HepG2 (cell line): ENCODE measurements around the gene TBC1D1. TPM values are rescaled to one million over a fixed set of nuclear protein-coding genes. Genes with fewer than 3 reads are reported as not detected.

ENCODE experiments used
- BRD4 ChIP-seq: sonication (generic); formaldehyde crosslinking; IDR thresholded peaks from 2 replicates; pipeline ENCODE4 v1.4.0; 2020; ENCODE audit warnings: missing genetic modification reagents
- CBX5 ChIP-seq: sonication (generic); formaldehyde crosslinking; IDR thresholded peaks from 2 replicates; pipeline ENCODE4 v1.4.0; 2020; ENCODE audit warnings: missing genetic modification reagents, borderline replicate concordance
- HOXA9 ChIP-seq: sonication (generic); formaldehyde crosslinking; IDR thresholded peaks from 2 replicates; pipeline ENCODE4 v1.8.1; 2022; ENCODE audit warnings: missing genetic modification reagents, mild to moderate bottlenecking, moderate library complexity, borderline replicate concordance
- ISL2 ChIP-seq: sonication (generic); formaldehyde crosslinking; IDR thresholded peaks from 2 replicates; pipeline ENCODE4 v1.5.0; 2020; ENCODE audit warnings: missing genetic modification reagents
- NONO ChIP-seq, 2 experiments: fragments of 450-650 bp in 1 of 2; sonication (generic) in 1 of 2; formaldehyde crosslinking in 1 of 2; IDR thresholded peaks in 1 of 2; conservative IDR thresholded peaks in 1 of 2; 2 replicates each; pipeline versions ENCODE4 v1.6.1 to v1.8.0; 2017 to 2022; ENCODE audit warnings: mild to moderate bottlenecking in 1 of 2, missing genetic modification reagents in 1 of 2, moderate library complexity in 1 of 2
- PAX8 ChIP-seq: sonication (generic); formaldehyde crosslinking; IDR thresholded peaks from 2 replicates; pipeline ENCODE4 v1.8.0; 2022; ENCODE audit warnings: mild to moderate bottlenecking, missing genetic modification reagents, borderline replicate concordance
- PCBP2 ChIP-seq: fragments of 200-400 bp; formaldehyde crosslinking; optimal IDR thresholded peaks from 2 replicates; pipeline ENCODE3; 2018; ENCODE audit warnings: low read length, low read depth; ENCODE audit not compliant: poor library complexity, severe bottlenecking
- RBM39 ChIP-seq: fragments of 200-400 bp; formaldehyde crosslinking; IDR thresholded peaks from one replicate; pipeline ENCODE4 v1.6.1; 2018; ENCODE audit warnings: antibody characterized with exemption, mild to moderate bottlenecking, low read depth, low read length; ENCODE audit not compliant: poor library complexity, severe bottlenecking
- SALL1 ChIP-seq: sonication (generic); formaldehyde crosslinking; IDR thresholded peaks from 2 replicates; pipeline ENCODE4 v1.8.0; 2022; ENCODE audit warnings: mild to moderate bottlenecking, missing genetic modification reagents
- SP1 ChIP-seq, 2 experiments: fragments of 450-650 bp in 1 of 2; sonication (generic) in 1 of 2; formaldehyde crosslinking in 1 of 2; IDR thresholded peaks; 2 replicates each; pipeline versions ENCODE4 v1.4.0 to v1.6.1; 2016 to 2020; ENCODE audit warnings: missing genetic modification reagents in 1 of 2
- STAT6 ChIP-seq: sonication (generic); formaldehyde crosslinking; IDR thresholded peaks from 2 replicates; pipeline ENCODE4 v1.4.0; 2020; ENCODE audit warnings: missing genetic modification reagents, mild to moderate bottlenecking, borderline replicate concordance
- TARDBP ChIP-seq: sonication (generic); formaldehyde crosslinking; IDR thresholded peaks from 2 replicates; pipeline ENCODE4 v1.8.0; 2022; ENCODE audit warnings: mild to moderate bottlenecking, missing genetic modification reagents
- TBX3 ChIP-seq: fragments of 450-650 bp; IDR thresholded peaks from 2 replicates; pipeline ENCODE4 v1.6.1; 2017; ENCODE audit warnings: antibody characterized with exemption, mild to moderate bottlenecking, inconsistent platforms, borderline replicate concordance
- ZBTB3 ChIP-seq: sonication (generic); formaldehyde crosslinking; IDR thresholded peaks from 2 replicates; pipeline ENCODE4 v1.4.0; 2020; ENCODE audit warnings: low read depth, mild to moderate bottlenecking, moderate library complexity, missing genetic modification reagents, borderline replicate concordance
- ZFP62 ChIP-seq: sonication (generic); formaldehyde crosslinking; IDR thresholded peaks from 2 replicates; pipeline ENCODE4 v1.4.0; 2020; ENCODE audit warnings: missing genetic modification reagents
- ZNF160 ChIP-seq: sonication (generic); formaldehyde crosslinking; IDR thresholded peaks from 2 replicates; pipeline ENCODE4 v1.8.0; 2022; ENCODE audit warnings: mild to moderate bottlenecking, inconsistent platforms, missing genetic modification reagents
- ZNF383 ChIP-seq: sonication (generic); formaldehyde crosslinking; IDR thresholded peaks from 2 replicates; pipeline ENCODE4 v1.4.0; 2020; ENCODE audit warnings: missing genetic modification reagents, mild to moderate bottlenecking, borderline replicate concordance
- ZNF629 ChIP-seq: sonication (generic); formaldehyde crosslinking; conservative IDR thresholded peaks from 2 replicates; pipeline ENCODE4 v1.5.0; 2020; ENCODE audit warnings: missing genetic modification reagents
- ZNF75D ChIP-seq: sonication (generic); formaldehyde crosslinking; IDR thresholded peaks from 2 replicates; pipeline ENCODE4 v1.8.1; 2023; ENCODE audit warnings: missing genetic modification reagents, mild to moderate bottlenecking, borderline replicate concordance
- ZNF776 ChIP-seq: sonication (generic); formaldehyde crosslinking; IDR thresholded peaks from 2 replicates; pipeline ENCODE4 v1.4.0; 2020; ENCODE audit warnings: mild to moderate bottlenecking, missing genetic modification reagents
- ZNF777 ChIP-seq: sonication (generic); formaldehyde crosslinking; IDR thresholded peaks from 2 replicates; pipeline ENCODE4 v1.4.0; 2020; ENCODE audit warnings: missing genetic modification reagents
- ZSCAN29 ChIP-seq: sonication (generic); formaldehyde crosslinking; conservative IDR thresholded peaks from 2 replicates; pipeline ENCODE4 v1.4.0; 2020; ENCODE audit warnings: mild to moderate bottlenecking, missing genetic modification reagents
- polyA plus RNA-seq, 8 experiments: library from polyadenylated mRNA; depleted of rRNA in 3 of 8; stranded (reverse) in 7 of 8; unstranded in 1 of 8; fragments of >200 nt; fragmentation: Illumina TruSeq in 4 of 8; extraction: Trizol in 4 of 8; gene quantifications; 2 replicates each; pipeline versions ENCODE4 v1.2.1 to v1.2.3, GENCODE V29; 2011 to 2016; ENCODE audit warnings: low read depth in 4 of 8, missing spikeins in 1 of 8, mixed read lengths in 1 of 8; ENCODE audit not compliant: insufficient read depth in 1 of 8
- total RNA-seq, 5 experiments: library from RNA; depleted of rRNA; stranded (reverse); fragments of >200 nt; fragmentation: Illumina TruSeq; extraction: Trizol; gene quantifications; 2 replicates each; pipeline ENCODE4 v1.2.3, GENCODE V29; 2016; ENCODE audit warnings: low read depth in 1 of 5
- TF ChIP-seq, protein P1 (sequence below): sonication (generic); formaldehyde crosslinking; IDR thresholded peaks from 2 replicates; pipeline ENCODE4 v1.8.1; 2023; ENCODE audit warnings: mild to moderate bottlenecking, missing genetic modification reagents, borderline replicate concordance
- TF ChIP-seq, protein P2 (sequence below): sonication (generic); formaldehyde crosslinking; conservative IDR thresholded peaks from 2 replicates; pipeline ENCODE4 v1.8.1; 2023; ENCODE audit warnings: missing genetic modification reagents

TBC1D1 gene
- total and polyA plus RNA-seq, 2 of the 13 experiments (the other 11 are each of a cell fraction or from before 2014, with no cell fraction given), result 37.3 to 62.8 TPM

- no peak for TF ChIP-seq ZBTB3 (CRISPR knock-in tag)
- TF ChIP-seq ZNF629 (CRISPR knock-in tag), result no peak
- no peak for TF ChIP-seq ZNF383 (CRISPR knock-in tag)
- no peak for TF ChIP-seq ZSCAN29 (CRISPR knock-in tag)
- TF ChIP-seq SALL1 (CRISPR knock-in tag), result peak; percentile 25; the same call in 1 of the 2 replicates
- TF ChIP-seq, protein P1, sequence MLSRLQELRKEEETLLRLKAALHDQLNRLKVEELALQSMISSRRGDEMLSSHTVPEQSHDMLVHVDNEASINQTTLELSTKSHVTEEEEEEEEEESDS (CRISPR knock-in tag), result no peak
- TF ChIP-seq HOXA9 (CRISPR knock-in tag), result no peak
- no peak for TF ChIP-seq ZNF777 (CRISPR knock-in tag)
- TF ChIP-seq, protein P2, sequence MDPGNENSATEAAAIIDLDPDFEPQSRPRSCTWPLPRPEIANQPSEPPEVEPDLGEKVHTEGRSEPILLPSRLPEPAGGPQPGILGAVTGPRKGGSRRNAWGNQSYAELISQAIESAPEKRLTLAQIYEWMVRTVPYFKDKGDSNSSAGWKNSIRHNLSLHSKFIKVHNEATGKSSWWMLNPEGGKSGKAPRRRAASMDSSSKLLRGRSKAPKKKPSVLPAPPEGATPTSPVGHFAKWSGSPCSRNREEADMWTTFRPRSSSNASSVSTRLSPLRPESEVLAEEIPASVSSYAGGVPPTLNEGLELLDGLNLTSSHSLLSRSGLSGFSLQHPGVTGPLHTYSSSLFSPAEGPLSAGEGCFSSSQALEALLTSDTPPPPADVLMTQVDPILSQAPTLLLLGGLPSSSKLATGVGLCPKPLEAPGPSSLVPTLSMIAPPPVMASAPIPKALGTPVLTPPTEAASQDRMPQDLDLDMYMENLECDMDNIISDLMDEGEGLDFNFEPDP (CRISPR knock-in tag), result 0 out of 2 replicates have a peak, but pooled peaks have one; percentile 46
- no peak for TF ChIP-seq SP1 (IDR thresholded peaks at IDR 0.05)
- TF ChIP-seq SP1 (CRISPR knock-in tag; IDR thresholded peaks at IDR 0.05), result no peak
- TF ChIP-seq ZNF776 (CRISPR knock-in tag), result no peak
- no peak for TF ChIP-seq ZNF160 (CRISPR knock-in tag)
- TF ChIP-seq ZFP62 (CRISPR knock-in tag), result no peak
- TF ChIP-seq BRD4 (CRISPR knock-in tag), result 0 out of 2 replicates have a peak, but pooled peaks have one; percentile 26
- TF ChIP-seq ZNF75D (CRISPR knock-in tag), result no peak
- TF ChIP-seq TARDBP (CRISPR knock-in tag), result 0 out of 2 replicates have a peak, but pooled peaks have one; percentile 24
- TF ChIP-seq NONO (IDR thresholded peaks at IDR 0.05), result no peak
- no peak for TF ChIP-seq NONO (CRISPR knock-in tag; conservative IDR thresholded peaks at IDR 0.05)
- TF ChIP-seq PCBP2, result no peak
- TF ChIP-seq CBX5 (CRISPR knock-in tag), result no peak
- TF ChIP-seq PAX8 (CRISPR knock-in tag), result no peak
- no peak for TF ChIP-seq STAT6
- TF ChIP-seq ISL2 (CRISPR knock-in tag), result no peak; the same call in 1 of the 2 replicates
- TF ChIP-seq TBX3, result no peak
- TF ChIP-seq RBM39, result no peak
Observed at GRCh38 chr4:38128478-38129459, 237.9 kb downstream of the TBC1D1 start (continued).
